Measurements from ENCODE around the gene HRNR. TPM values are rescaled to one million over a fixed set of nuclear protein-coding genes. Genes with fewer than 3 reads are reported as not detected.

Gene HRNR
- total RNA-seq, 1 donor from 2014 or later, result not detected

DNA sequence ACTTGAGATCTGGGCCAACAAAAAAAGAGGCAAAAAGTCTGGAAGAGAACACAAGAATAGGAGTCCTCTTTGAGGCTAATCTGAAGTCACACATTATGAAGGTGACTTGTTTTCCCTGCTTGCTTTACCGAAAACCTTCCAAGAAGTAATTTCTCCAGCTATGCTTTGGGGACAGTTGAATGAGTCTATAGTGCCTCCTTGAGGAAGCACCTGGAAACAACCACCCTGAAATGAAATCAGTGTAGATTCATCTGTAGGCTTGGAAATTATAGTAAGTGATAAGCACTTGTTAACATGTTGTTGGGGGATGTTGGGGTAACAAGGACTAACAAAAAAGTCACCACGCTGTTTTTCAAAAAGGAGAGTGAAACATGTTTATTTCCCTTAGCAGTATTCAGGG lies 41.6 kb downstream of the HRNR start:
- Mint-ChIP-seq H3K9me3 (ENCODE audit: unreplicated experiment) (no peaks in the 10 kb centered on the region), H3K27ac (ENCODE audit: unreplicated experiment) (no peak overlapping the region), H3K36me3 (ENCODE audit: low read depth, unreplicated experiment) (no peaks in the 10 kb centered on the region), H3K27me3 (ENCODE audit: unreplicated experiment) (no peaks in the 10 kb centered on the region), H3K4me1 (ENCODE audit: unreplicated experiment) (peaks cover 2% of the 10 kb centered on the region), H3K4me3 (ENCODE audit: unreplicated experiment) (no peak overlapping the region)
- TF ChIP-seq CTCF (IDR thresholded peaks at IDR 0.05; ENCODE audit: unreplicated experiment), result peak; percentile 58
- DNase-seq (ENCODE audit: low spot score), result peak; percentile 26

GRCh38 chr1:152179566-152179965 lies 44.4 kb downstream of the HRNR start:
- peaks cover 2% of the 10 kb centered on the region for H3K4me1 Mint-ChIP-seq (ENCODE audit: unreplicated experiment)
- TF ChIP-seq CTCF (IDR thresholded peaks at IDR 0.05; ENCODE audit: unreplicated experiment), result no peak
- no peaks in the 10 kb centered on the region for H3K36me3 Mint-ChIP-seq (ENCODE audit: low read depth, unreplicated experiment)
- H3K27ac Mint-ChIP-seq (ENCODE audit: unreplicated experiment), result no peak overlapping the region
- no peaks in the 10 kb centered on the region for H3K27me3 Mint-ChIP-seq (ENCODE audit: unreplicated experiment)
- DNase-seq (ENCODE audit: low spot score), result no peak
- no peaks in the 10 kb centered on the region for H3K9me3 Mint-ChIP-seq (ENCODE audit: unreplicated experiment)
- no peak overlapping the region for H3K4me3 Mint-ChIP-seq (ENCODE audit: unreplicated experiment)

DNA sequence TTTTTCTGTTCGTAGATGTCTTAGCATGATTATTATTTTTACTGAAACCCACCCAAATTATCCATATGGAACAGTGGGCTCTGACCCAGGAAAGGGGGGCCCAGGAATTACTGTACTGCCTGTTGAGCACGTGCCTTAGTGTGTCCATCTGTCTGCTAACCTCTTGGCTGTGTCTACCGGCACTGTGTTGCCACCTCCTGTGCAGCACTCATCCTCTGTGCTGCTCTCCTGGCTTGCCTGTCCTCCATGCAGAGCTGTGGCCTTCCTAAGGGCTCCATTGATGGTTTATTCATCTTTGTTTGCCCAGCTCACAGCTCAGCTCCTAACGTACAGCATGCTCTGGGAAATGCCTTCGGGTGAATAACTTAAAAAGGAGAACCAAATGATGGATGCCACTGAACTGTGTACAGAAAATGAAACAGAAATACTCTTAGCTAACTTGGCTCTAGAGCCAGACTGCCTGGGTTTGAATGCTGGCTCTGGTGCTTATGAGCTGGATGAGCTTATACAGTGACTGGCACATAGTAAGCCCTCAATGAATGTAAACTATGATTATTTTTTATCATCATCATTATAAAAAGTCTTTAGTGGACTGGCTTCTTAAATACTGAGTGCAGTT lies 53.6 kb downstream of the HRNR start:
- Mint-ChIP-seq H3K4me3 (ENCODE audit: unreplicated experiment) (no peak overlapping the region), H3K36me3 (ENCODE audit: low read depth, unreplicated experiment) (no peaks in the 10 kb centered on the region), H3K27me3 (ENCODE audit: unreplicated experiment) (peaks cover 1% of the 10 kb centered on the region), H3K9me3 (ENCODE audit: unreplicated experiment) (no peaks in the 10 kb centered on the region), H3K27ac (ENCODE audit: unreplicated experiment) (no peak overlapping the region), H3K4me1 (ENCODE audit: unreplicated experiment) (peaks cover 7% of the 10 kb centered on the region)
- DNase-seq (ENCODE audit: low spot score), result no peak
- TF ChIP-seq CTCF (IDR thresholded peaks at IDR 0.05; ENCODE audit: unreplicated experiment), result no peak

GRCh38 chr1:152169366-152170025 lies 54.5 kb downstream of the HRNR start:
- TF ChIP-seq CTCF (IDR thresholded peaks at IDR 0.05; ENCODE audit: unreplicated experiment), result no peak
- H3K27ac Mint-ChIP-seq (ENCODE audit: unreplicated experiment), result no peak overlapping the region
- H3K36me3 Mint-ChIP-seq (ENCODE audit: low read depth, unreplicated experiment), result no peaks in the 10 kb centered on the region
- peaks cover 10% of the 10 kb centered on the region for H3K4me1 Mint-ChIP-seq (ENCODE audit: unreplicated experiment)
- H3K27me3 Mint-ChIP-seq (ENCODE audit: unreplicated experiment), result peaks cover 1% of the 10 kb centered on the region
- no peaks in the 10 kb centered on the region for H3K9me3 Mint-ChIP-seq (ENCODE audit: unreplicated experiment)
- no peak for DNase-seq (ENCODE audit: low spot score)
- H3K4me3 Mint-ChIP-seq (ENCODE audit: unreplicated experiment), result no peak overlapping the region

DNA sequence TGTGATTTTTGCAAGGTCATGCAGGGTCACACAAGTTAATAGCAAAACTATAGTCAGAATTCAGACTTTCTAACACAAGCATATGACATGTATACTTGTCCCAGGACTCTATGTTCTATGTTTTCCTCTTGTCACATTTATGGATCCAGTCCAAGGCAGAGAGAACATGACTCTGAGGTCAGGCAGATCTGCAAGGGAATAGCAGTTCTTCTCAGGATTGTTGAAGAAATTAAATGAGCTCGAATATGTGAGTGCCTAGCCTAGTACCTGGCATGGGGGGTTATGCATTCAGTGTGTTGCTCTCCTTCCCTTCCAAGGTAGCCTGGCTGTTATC lies 55.5 kb downstream of the HRNR start:
- Mint-ChIP-seq H3K36me3 (ENCODE audit: low read depth, unreplicated experiment) (no peaks in the 10 kb centered on the region), H3K4me1 (ENCODE audit: unreplicated experiment) (peaks cover 18% of the 10 kb centered on the region), H3K27me3 (ENCODE audit: unreplicated experiment) (peaks cover 1% of the 10 kb centered on the region), H3K4me3 (ENCODE audit: unreplicated experiment) (no peak overlapping the region), H3K9me3 (ENCODE audit: unreplicated experiment) (no peaks in the 10 kb centered on the region), H3K27ac (ENCODE audit: unreplicated experiment) (no peak overlapping the region)
- no peak for TF ChIP-seq CTCF (IDR thresholded peaks at IDR 0.05; ENCODE audit: unreplicated experiment)
- no peak for DNase-seq (ENCODE audit: low spot score)

Measured in endothelial cell (in vitro differentiated cells).